Measurements from ENCODE around the gene UPK3A.
A peak's percentile ranks its signal among the peaks of the same experiment; 100 is the strongest.
"Not testable (repeated sequence)": the region's sequence is repeated elsewhere in the genome, so short reads cannot be mapped to it uniquely, and the experiment has no call there.

The UPK3A gene

GRCh38 chr22:45281010-45281409, 3.7 kb upstream of the UPK3A start:
- peak overlapping the region; percentile 90 for H3K27ac Mint-ChIP-seq
- H3K4me1 Mint-ChIP-seq (ENCODE audit: low read depth): peaks cover 54% of the 10 kb centered on the region
- no peaks in the 10 kb centered on the region for H3K9me3 Mint-ChIP-seq
- no peak overlapping the region for H3K4me3 Mint-ChIP-seq
- intact Hi-C loops (cut with micrococcal nuclease): no loop called here
- peaks cover 10% of the 10 kb centered on the region for H3K27me3 Mint-ChIP-seq
- H3K36me3 Mint-ChIP-seq (ENCODE audit: low read depth): no peaks in the 10 kb centered on the region

- H3K4me3 Mint-ChIP-seq: peak overlapping the region; percentile 63
Measured at GRCh38 chr22:45285263-45286058, 712 bp downstream of the UPK3A start.

GRCh38 chr22:45286854-45287551, 2.3 kb downstream of the UPK3A start:
- peaks cover 6% of the 10 kb centered on the region for H3K27me3 Mint-ChIP-seq
- H3K4me3 Mint-ChIP-seq: no peak overlapping the region
- peaks cover 39% of the 10 kb centered on the region for H3K4me1 Mint-ChIP-seq (ENCODE audit: low read depth)
- H3K27ac Mint-ChIP-seq: peak overlapping the region; percentile 16
- no peaks in the 10 kb centered on the region for H3K9me3 Mint-ChIP-seq
- intact Hi-C loops (cut with micrococcal nuclease): no loop called here
- H3K36me3 Mint-ChIP-seq (ENCODE audit: low read depth): no peaks in the 10 kb centered on the region

More at GRCh38 chr22:45285263-45286058, 712 bp downstream of the UPK3A start:
- Mint-ChIP-seq H3K9me3 (no peaks in the 10 kb centered on the region), H3K4me1 (ENCODE audit: low read depth) (peaks cover 54% of the 10 kb centered on the region), H3K36me3 (ENCODE audit: low read depth) (no peaks in the 10 kb centered on the region), H3K27ac (peak overlapping the region; percentile 71), H3K27me3 (peaks cover 7% of the 10 kb centered on the region)
- intact Hi-C loops (cut with micrococcal nuclease): no loop called here

GRCh38 chr22:45290410-45290936, 5.7 kb downstream of the UPK3A start:
- Mint-ChIP-seq H3K4me1 (ENCODE audit: low read depth) (peaks cover 30% of the 10 kb centered on the region), H3K36me3 (ENCODE audit: low read depth) (no peaks in the 10 kb centered on the region), H3K27me3 (no peaks in the 10 kb centered on the region), H3K27ac (no peak overlapping the region), H3K4me3 (no peak overlapping the region), H3K9me3 (no peaks in the 10 kb centered on the region)
- intact Hi-C loops (cut with micrococcal nuclease): no loop called here

- Mint-ChIP-seq H3K27me3 (no peaks in the 10 kb centered on the region), H3K4me3 (no peak overlapping the region), H3K36me3 (ENCODE audit: low read depth) (no peaks in the 10 kb centered on the region), H3K9me3 (no peaks in the 10 kb centered on the region), H3K4me1 (ENCODE audit: low read depth) (peaks cover 28% of the 10 kb centered on the region), H3K27ac (no peak overlapping the region)
- intact Hi-C loops (cut with micrococcal nuclease): no loop called here
Measured at GRCh38 chr22:45291061-45291930, 6.5 kb downstream of the UPK3A start.

- intact Hi-C loops (cut with micrococcal nuclease): no loop called here
- no peaks in the 10 kb centered on the region for H3K9me3 Mint-ChIP-seq
Measured at GRCh38 chr22:45291931-45292290, 7.2 kb downstream of the UPK3A start.

GRCh38 chr22:45292731-45293442, 8.1 kb downstream of the UPK3A start:
- H3K4me1 Mint-ChIP-seq (ENCODE audit: low read depth): peaks cover 30% of the 10 kb centered on the region
- no peaks in the 10 kb centered on the region for H3K27me3 Mint-ChIP-seq
- H3K9me3 Mint-ChIP-seq: no peaks in the 10 kb centered on the region
- peak overlapping the region; percentile 69 for H3K27ac Mint-ChIP-seq
- H3K36me3 Mint-ChIP-seq (ENCODE audit: low read depth): no peaks in the 10 kb centered on the region
- intact Hi-C loops (cut with micrococcal nuclease): no loop called here
- H3K4me3 Mint-ChIP-seq: no peak overlapping the region

More at GRCh38 chr22:45291931-45292290, 7.2 kb downstream of the UPK3A start:
- H3K27ac Mint-ChIP-seq: no peak overlapping the region
- H3K27me3 Mint-ChIP-seq: no peaks in the 10 kb centered on the region
- no peak overlapping the region for H3K4me3 Mint-ChIP-seq
- no peaks in the 10 kb centered on the region for H3K36me3 Mint-ChIP-seq (ENCODE audit: low read depth)
- H3K4me1 Mint-ChIP-seq (ENCODE audit: low read depth): peaks cover 28% of the 10 kb centered on the region

- Mint-ChIP-seq H3K36me3 (ENCODE audit: low read depth) (no peaks in the 10 kb centered on the region), H3K4me3 (no peak overlapping the region), H3K27me3 (peaks cover 1% of the 10 kb centered on the region), H3K9me3 (no peaks in the 10 kb centered on the region), H3K27ac (peak overlapping the region; percentile 47), H3K4me1 (ENCODE audit: low read depth) (peaks cover 23% of the 10 kb centered on the region)
- intact Hi-C loops (cut with micrococcal nuclease): no loop called here
Measured at GRCh38 chr22:45294030-45294429, 9.3 kb downstream of the UPK3A start.

- H3K27ac Mint-ChIP-seq; H3K9me3 Mint-ChIP-seq; intact Hi-C loops (cut with micrococcal nuclease); H3K36me3 Mint-ChIP-seq (ENCODE audit: low read depth); H3K4me3 Mint-ChIP-seq; H3K27me3 Mint-ChIP-seq: not testable (repeated sequence)
- peaks cover 29% of the 10 kb centered on the region for H3K4me1 Mint-ChIP-seq (ENCODE audit: low read depth)
Measured at GRCh38 chr22:45295004-45295403, 10.3 kb downstream of the UPK3A start.

GRCh38 chr22:45295492-45295891, 10.7 kb downstream of the UPK3A start:
- Mint-ChIP-seq H3K9me3 (no peaks in the 10 kb centered on the region), H3K36me3 (ENCODE audit: low read depth) (no peaks in the 10 kb centered on the region), H3K27ac (no peak overlapping the region), H3K4me1 (ENCODE audit: low read depth) (peaks cover 29% of the 10 kb centered on the region), H3K27me3 (peaks cover 1% of the 10 kb centered on the region), H3K4me3 (no peak overlapping the region)
- intact Hi-C loops (cut with micrococcal nuclease): no loop called here

GRCh38 chr22:45296628-45297297, 12.0 kb downstream of the UPK3A start:
- intact Hi-C loops (cut with micrococcal nuclease): no loop called here
- peak overlapping the region; percentile 2 for H3K4me3 Mint-ChIP-seq
- H3K36me3 Mint-ChIP-seq (ENCODE audit: low read depth): no peaks in the 10 kb centered on the region
- H3K4me1 Mint-ChIP-seq (ENCODE audit: low read depth): peaks cover 31% of the 10 kb centered on the region
- H3K27ac Mint-ChIP-seq: peak overlapping the region; percentile 79
- no peaks in the 10 kb centered on the region for H3K9me3 Mint-ChIP-seq
- peaks cover 1% of the 10 kb centered on the region for H3K27me3 Mint-ChIP-seq

GRCh38 chr22:45298934-45299505, 14.3 kb downstream of the UPK3A start:
- H3K27me3 Mint-ChIP-seq: peaks cover 1% of the 10 kb centered on the region
- H3K27ac Mint-ChIP-seq: peak overlapping the region; percentile 62
- intact Hi-C loops (cut with micrococcal nuclease): no loop called here
- H3K4me3 Mint-ChIP-seq: no peak overlapping the region
- H3K36me3 Mint-ChIP-seq (ENCODE audit: low read depth): no peaks in the 10 kb centered on the region
- peaks cover 38% of the 10 kb centered on the region for H3K4me1 Mint-ChIP-seq (ENCODE audit: low read depth)
- no peaks in the 10 kb centered on the region for H3K9me3 Mint-ChIP-seq
